Duodenal mucosa (tissue), 2 donors: Measurements from ENCODE around the gene ZXDC.

Experiments used
- H3K27ac ChIP-seq: one replicate; pipeline ENCODE4 v1.7.0; 2013; ENCODE audit warnings: low read depth, low read length
- H3K27me3 ChIP-seq, 2 donors: one replicate each; pipeline ENCODE4 v1.7.0; 2013; ENCODE audit warnings: low read length in 2 of 2, control low read depth in 1 of 2; ENCODE audit not compliant: insufficient read depth in 2 of 2, control insufficient read depth in 1 of 2
- H3K36me3 ChIP-seq, 2 donors: one replicate each; pipeline ENCODE4 v1.7.0; 2013; ENCODE audit warnings: low read length in 2 of 2, control low read depth in 1 of 2; ENCODE audit not compliant: insufficient read depth in 2 of 2, control insufficient read depth in 1 of 2
- H3K4me1 ChIP-seq, 2 donors: one replicate each; pipeline ENCODE4 v1.7.0; 2013; ENCODE audit warnings: low read length in 2 of 2, control low read depth in 1 of 2; ENCODE audit not compliant: insufficient read depth in 2 of 2, control insufficient read depth in 1 of 2
- H3K4me3 ChIP-seq, 2 donors: one replicate each; pipeline ENCODE4 v1.7.0; 2013; ENCODE audit warnings: low read length in 2 of 2, low read depth in 1 of 2
- H3K9ac ChIP-seq, 2 donors: one replicate each; pipeline ENCODE4 v1.7.0; 2013; ENCODE audit warnings: low read length in 2 of 2, low read depth in 1 of 2
- H3K9me3 ChIP-seq, 2 donors: one replicate each; pipeline ENCODE4 v1.7.0; 2013; ENCODE audit warnings: low read length in 2 of 2, control low read depth in 1 of 2; ENCODE audit not compliant: control insufficient read depth in 1 of 2

Gene ZXDC

DNA sequence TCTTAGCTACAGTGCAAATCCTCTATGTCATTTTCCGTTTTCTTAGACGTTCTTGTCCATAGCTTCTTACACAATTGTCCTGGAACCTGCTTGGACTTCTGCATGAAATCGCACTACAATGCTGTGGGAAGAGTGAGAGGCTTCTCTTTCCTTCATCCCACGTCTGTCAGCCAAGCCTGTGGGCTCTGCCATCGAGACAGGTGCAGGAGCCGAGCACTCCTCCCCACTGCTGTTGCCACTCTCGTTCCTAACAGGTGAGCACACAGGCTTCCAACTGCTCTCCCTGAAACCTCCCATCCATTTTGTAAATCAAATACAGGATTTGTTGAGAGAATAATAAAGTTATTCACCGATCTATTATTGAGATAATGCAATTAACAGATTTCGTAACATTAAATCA lies 23.5 kb downstream of the ZXDC start:
- Histone ChIP-seq H3K27me3 (no peaks in the 10 kb centered on the region), H3K27ac (no peak overlapping the region), H3K9ac (no peak overlapping the region), H3K9me3 (no peaks in the 10 kb centered on the region), H3K36me3 (peaks cover 34 to 82% of the 10 kb centered on the region in 2 donors), H3K4me3 (no peak overlapping the region), H3K4me1 (no peaks in the 10 kb centered on the region)

DNA sequence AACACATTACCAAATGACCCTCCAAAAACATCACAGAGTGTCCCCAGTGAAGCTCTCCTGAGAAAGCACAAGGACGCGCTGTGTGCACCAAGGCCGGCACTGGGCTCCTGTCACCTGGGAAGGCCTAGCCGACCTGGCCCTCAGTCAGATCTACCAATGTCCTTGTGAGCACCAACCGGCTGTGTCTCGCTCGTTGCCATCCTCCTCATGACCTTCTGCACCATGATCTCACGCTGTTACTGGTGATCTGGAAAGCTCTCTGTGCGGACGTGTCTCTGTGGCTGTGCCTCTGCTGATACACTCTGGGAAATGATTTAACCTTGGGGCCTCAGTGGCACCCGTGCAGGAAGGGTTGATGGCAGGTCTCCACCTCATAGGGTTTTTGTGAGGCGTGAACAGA lies 24.2 kb downstream of the ZXDC start:
- no peaks in the 10 kb centered on the region for H3K4me1 ChIP-seq
- H3K9me3 ChIP-seq, result no peaks in the 10 kb centered on the region
- no peak overlapping the region for H3K9ac ChIP-seq
- H3K36me3 ChIP-seq, result peaks cover 28 to 75% of the 10 kb centered on the region in 2 donors
- H3K27me3 ChIP-seq, result no peaks in the 10 kb centered on the region
- no peak overlapping the region for H3K27ac ChIP-seq
- H3K4me3 ChIP-seq, result no peak overlapping the region

DNA sequence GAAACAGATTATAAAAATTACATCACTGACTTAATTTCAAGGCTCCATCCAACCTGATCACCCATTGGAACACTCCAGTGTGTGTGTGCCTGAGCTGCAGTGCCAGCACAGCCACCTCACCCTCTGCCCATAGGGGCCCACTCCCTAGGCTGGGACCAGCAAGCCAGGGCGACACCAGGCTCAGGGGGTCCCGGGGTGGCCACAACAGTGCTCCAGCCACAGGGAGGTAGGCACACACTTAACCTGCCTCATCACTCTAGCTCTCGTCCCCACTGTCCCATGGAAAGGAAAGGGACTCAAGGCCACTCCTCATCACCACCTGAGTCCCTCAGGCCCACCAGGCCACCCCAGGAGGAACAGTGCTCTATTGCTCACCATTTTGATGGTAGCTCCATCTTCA lies 24.9 kb downstream of the ZXDC start:
- H3K9me3 ChIP-seq, result no peaks in the 10 kb centered on the region
- H3K4me1 ChIP-seq, result no peaks in the 10 kb centered on the region
- no peak overlapping the region for H3K4me3 ChIP-seq
- H3K36me3 ChIP-seq, result peaks cover 28 to 71% of the 10 kb centered on the region in 2 donors
- H3K27ac ChIP-seq, result no peak overlapping the region
- no peaks in the 10 kb centered on the region for H3K27me3 ChIP-seq
- H3K9ac ChIP-seq, result no peak overlapping the region

GRCh38 chr3:126450219-126450618 lies 25.5 kb downstream of the ZXDC start:
- Histone ChIP-seq H3K36me3 (peaks cover 28 to 73% of the 10 kb centered on the region in 2 donors), H3K4me1 (no peaks in the 10 kb centered on the region), H3K4me3 (no peak overlapping the region), H3K9me3 (no peaks in the 10 kb centered on the region), H3K27ac (no peak overlapping the region), H3K27me3 (no peaks in the 10 kb centered on the region), H3K9ac (no peak overlapping the region)

DNA sequence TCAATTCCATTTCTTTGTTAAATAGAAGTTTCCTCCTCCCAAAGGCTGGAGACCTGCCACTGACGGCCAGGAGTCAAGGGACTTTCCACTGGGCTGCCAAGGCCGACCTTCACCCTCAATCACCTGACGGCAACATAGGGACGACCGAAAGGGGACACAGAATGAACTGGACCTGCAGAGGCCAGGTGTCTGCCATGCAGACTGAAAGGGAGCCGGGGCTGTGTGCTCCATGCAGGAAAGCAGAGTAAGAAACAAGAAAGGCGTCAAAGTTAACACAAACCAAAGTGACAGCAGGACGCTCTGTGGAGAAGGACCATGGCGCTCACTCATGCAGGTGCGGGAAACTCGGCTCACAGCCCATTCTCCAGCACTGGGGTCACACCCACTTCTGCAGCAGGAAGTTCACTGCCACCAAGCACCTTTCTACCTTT lies 26.1 kb downstream of the ZXDC start:
- Histone ChIP-seq H3K4me1 (no peaks in the 10 kb centered on the region), H3K27me3 (no peaks in the 10 kb centered on the region), H3K4me3 (no peak overlapping the region), H3K36me3 (peaks cover 28 to 67% of the 10 kb centered on the region in 2 donors), H3K27ac (no peak overlapping the region), H3K9ac (no peak overlapping the region), H3K9me3 (no peaks in the 10 kb centered on the region)

DNA sequence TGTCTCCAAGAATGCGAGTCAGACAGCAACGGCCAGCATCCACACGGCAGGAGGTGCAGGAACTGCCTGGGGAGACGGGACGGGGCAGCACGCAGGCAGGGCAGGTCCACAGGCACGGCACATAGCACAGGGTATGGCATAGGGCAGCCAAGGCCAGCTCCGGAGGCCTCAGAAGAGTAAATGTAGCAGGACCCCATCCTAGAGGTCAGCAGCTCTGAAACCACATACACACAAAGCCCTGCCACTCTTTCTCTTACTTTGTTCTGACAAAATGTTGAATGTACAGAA lies 26.9 kb downstream of the ZXDC start:
- Histone ChIP-seq H3K36me3 (peaks cover 28 to 62% of the 10 kb centered on the region in 2 donors), H3K4me1 (no peaks in the 10 kb centered on the region), H3K9me3 (no peaks in the 10 kb centered on the region), H3K27ac (no peak overlapping the region), H3K4me3 (no peak overlapping the region), H3K27me3 (no peaks in the 10 kb centered on the region), H3K9ac (no peak overlapping the region)

DNA sequence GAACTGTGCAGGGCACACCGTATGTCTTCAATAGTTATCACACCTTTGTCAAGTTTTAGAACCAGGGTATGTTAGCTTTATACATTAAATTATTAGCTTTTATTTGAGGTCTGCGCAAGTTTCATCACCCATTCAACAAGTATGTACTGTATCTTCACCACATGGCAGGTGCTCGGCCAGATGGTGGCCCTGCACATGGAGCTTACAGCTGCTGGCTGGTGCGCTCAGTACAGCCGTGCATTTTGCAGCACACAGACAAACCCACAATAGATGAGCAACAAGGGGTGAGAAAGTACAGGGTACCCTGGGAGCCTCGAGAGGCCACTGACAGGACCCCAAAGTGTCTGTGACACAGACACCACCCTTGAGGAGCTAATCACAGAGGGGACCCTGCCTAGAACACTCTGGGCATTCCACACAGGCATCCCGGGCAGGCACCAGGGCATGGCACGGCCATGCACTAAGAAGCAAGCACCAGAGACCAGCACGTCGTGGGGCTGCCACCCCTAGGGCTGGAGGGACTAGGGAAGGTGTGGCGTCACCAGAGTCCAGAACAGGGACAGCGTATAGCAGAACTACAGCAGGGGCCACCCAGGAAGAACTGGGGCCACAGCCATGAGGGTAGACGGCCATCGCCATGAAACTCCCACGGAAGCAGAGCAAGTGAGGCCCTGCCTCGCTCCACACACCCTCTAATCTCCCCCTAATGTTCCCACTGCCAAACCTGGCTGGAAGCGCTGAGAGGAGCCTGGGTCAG lies 27.4 kb downstream of the ZXDC start:
- Histone ChIP-seq H3K27me3 (no peaks in the 10 kb centered on the region), H3K9ac (no peak overlapping the region), H3K4me3 (no peak overlapping the region), H3K36me3 (peaks cover 28 to 60% of the 10 kb centered on the region in 2 donors), H3K9me3 (no peaks in the 10 kb centered on the region), H3K4me1 (no peaks in the 10 kb centered on the region), H3K27ac (no peak overlapping the region)

GRCh38 chr3:126447456-126448106 lies 28.1 kb downstream of the ZXDC start:
- Histone ChIP-seq H3K27me3 (no peaks in the 10 kb centered on the region), H3K4me3 (no peak overlapping the region), H3K9ac (no peak overlapping the region), H3K36me3 (peaks cover 28 to 59% of the 10 kb centered on the region in 2 donors), H3K9me3 (no peaks in the 10 kb centered on the region), H3K27ac (no peak overlapping the region), H3K4me1 (no peaks in the 10 kb centered on the region)

DNA sequence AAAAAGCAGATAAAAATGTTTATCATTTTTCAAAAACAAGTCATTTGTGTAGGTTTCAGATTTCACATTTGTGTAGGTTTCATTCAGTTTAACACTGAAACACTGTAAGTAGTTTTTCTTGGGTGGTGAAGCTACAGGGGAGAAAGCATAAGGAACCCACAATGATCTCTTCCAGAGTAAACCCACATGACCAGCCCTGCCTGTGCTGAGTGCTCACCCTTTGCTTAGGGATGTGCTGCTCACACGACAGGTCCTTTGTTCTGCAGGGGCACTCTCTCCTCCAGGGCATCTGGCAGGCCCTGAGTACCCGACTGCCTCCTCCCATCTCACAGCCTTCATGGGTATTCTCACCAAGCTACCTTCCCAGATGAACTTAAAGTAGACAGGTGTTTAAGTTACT lies 28.9 kb downstream of the ZXDC start:
- Histone ChIP-seq H3K4me3 (no peak overlapping the region), H3K9ac (no peak overlapping the region), H3K9me3 (no peaks in the 10 kb centered on the region), H3K27me3 (no peaks in the 10 kb centered on the region), H3K36me3 (peaks cover 23 to 53% of the 10 kb centered on the region in 2 donors), H3K4me1 (no peaks in the 10 kb centered on the region), H3K27ac (no peak overlapping the region)

- peaks cover 18 to 53% of the 10 kb centered on the region in 2 donors for H3K36me3 ChIP-seq
- H3K9me3 ChIP-seq, result no peaks in the 10 kb centered on the region
- H3K27me3 ChIP-seq, result no peaks in the 10 kb centered on the region
- H3K27ac ChIP-seq, result no peak overlapping the region
- H3K4me3 ChIP-seq, result no peak overlapping the region
- H3K4me1 ChIP-seq, result no peaks in the 10 kb centered on the region
- H3K9ac ChIP-seq, result no peak overlapping the region
These were observed 29.4 kb downstream of the ZXDC start for GRCh38 chr3:126446301-126446700.
